ENCODE data around the gene KCTD10.

The KCTD10 gene

GRCh38 chr12:109460538-109460937 lies 16.6 kb downstream of the KCTD10 start:
- H3K36me3 ChIP-seq (replicated peaks): peaks cover 34% of the 10 kb centered on the region
- H3K4me1 ChIP-seq: peaks cover 17% of the 10 kb centered on the region
- H3K9me3 ChIP-seq: no peaks in the 10 kb centered on the region
- DNase-seq (ENCODE audit: low spot score in 2 of 2): no peak
- no peak overlapping the region for H3K4me3 ChIP-seq
- in situ Hi-C loops (cut with MboI; ENCODE audit: low sequenced_read_pairs): no loop called here
- no peaks in the 10 kb centered on the region for H3K27me3 ChIP-seq (ENCODE audit: low read depth)

GRCh38 chr12:109459247-109459646 lies 17.9 kb downstream of the KCTD10 start:
- in situ Hi-C loops (cut with MboI; ENCODE audit: low sequenced_read_pairs): no loop called here
- Histone ChIP-seq H3K36me3 (replicated peaks) (peaks cover 43% of the 10 kb centered on the region), H3K4me1 (peaks cover 17% of the 10 kb centered on the region), H3K9me3 (no peaks in the 10 kb centered on the region), H3K4me3 (no peak overlapping the region), H3K27me3 (ENCODE audit: low read depth) (no peaks in the 10 kb centered on the region)
- no peak for DNase-seq (ENCODE audit: low spot score in 2 of 2)

- H3K4me3 ChIP-seq: no peak overlapping the region
- H3K36me3 ChIP-seq (replicated peaks): peaks cover 46% of the 10 kb centered on the region
- peak; percentile 13 to 74 for DNase-seq (ENCODE audit: low spot score in 2 of 2)
- peaks cover 17% of the 10 kb centered on the region for H3K4me1 ChIP-seq
- H3K9me3 ChIP-seq: no peaks in the 10 kb centered on the region
- in situ Hi-C loops (cut with MboI; ENCODE audit: low sequenced_read_pairs): no loop called here
- H3K27me3 ChIP-seq (ENCODE audit: low read depth): no peaks in the 10 kb centered on the region
Measured at GRCh38 chr12:109458771-109459208, 18.3 kb downstream of the KCTD10 start.

GRCh38 chr12:109458086-109458485 lies 19.0 kb downstream of the KCTD10 start:
- in situ Hi-C loops (cut with MboI; ENCODE audit: low sequenced_read_pairs): no loop called here
- Histone ChIP-seq H3K27me3 (ENCODE audit: low read depth) (no peaks in the 10 kb centered on the region), H3K4me3 (no peak overlapping the region), H3K36me3 (replicated peaks) (peaks cover 53% of the 10 kb centered on the region), H3K9me3 (no peaks in the 10 kb centered on the region), H3K4me1 (peaks cover 17% of the 10 kb centered on the region)
- no peak for DNase-seq (ENCODE audit: low spot score in 2 of 2)

- peaks cover 58% of the 10 kb centered on the region for H3K36me3 ChIP-seq (replicated peaks)
Measured at GRCh38 chr12:109455706-109456105, 21.4 kb downstream of the KCTD10 start.

GRCh38 chr12:109452489-109452888 lies 24.6 kb downstream of the KCTD10 start:
- no peak for DNase-seq (ENCODE audit: low spot score in 2 of 2)
- Histone ChIP-seq H3K36me3 (replicated peaks) (peaks cover 54% of the 10 kb centered on the region), H3K9me3 (no peaks in the 10 kb centered on the region), H3K4me3 (no peak overlapping the region), H3K4me1 (no peaks in the 10 kb centered on the region), H3K27me3 (ENCODE audit: low read depth) (no peaks in the 10 kb centered on the region)
- in situ Hi-C loops (cut with MboI; ENCODE audit: low sequenced_read_pairs): no loop called here

More at GRCh38 chr12:109455706-109456105, 21.4 kb downstream of the KCTD10 start:
- no peak overlapping the region for H3K4me3 ChIP-seq
- in situ Hi-C loops (cut with MboI; ENCODE audit: low sequenced_read_pairs): no loop called here
- DNase-seq (ENCODE audit: low spot score in 2 of 2): no peak
- peaks cover 9% of the 10 kb centered on the region for H3K4me1 ChIP-seq
- H3K9me3 ChIP-seq: no peaks in the 10 kb centered on the region
- no peaks in the 10 kb centered on the region for H3K27me3 ChIP-seq (ENCODE audit: low read depth)

- H3K36me3 ChIP-seq (replicated peaks): peaks cover 47% of the 10 kb centered on the region
- in situ Hi-C loops (cut with MboI; ENCODE audit: low sequenced_read_pairs): no loop called here
Measured at GRCh38 chr12:109451400-109451799, 25.7 kb downstream of the KCTD10 start.

GRCh38 chr12:109450980-109451379 lies 26.1 kb downstream of the KCTD10 start:
- Histone ChIP-seq H3K4me1 (no peaks in the 10 kb centered on the region), H3K4me3 (no peak overlapping the region), H3K36me3 (replicated peaks) (peaks cover 43% of the 10 kb centered on the region), H3K27me3 (ENCODE audit: low read depth) (no peaks in the 10 kb centered on the region), H3K9me3 (no peaks in the 10 kb centered on the region)
- in situ Hi-C loops (cut with MboI; ENCODE audit: low sequenced_read_pairs): no loop called here
- DNase-seq (ENCODE audit: low spot score in 2 of 2): no peak

More at GRCh38 chr12:109451400-109451799, 25.7 kb downstream of the KCTD10 start:
- Histone ChIP-seq H3K4me3 (no peak overlapping the region), H3K4me1 (no peaks in the 10 kb centered on the region), H3K27me3 (ENCODE audit: low read depth) (no peaks in the 10 kb centered on the region), H3K9me3 (no peaks in the 10 kb centered on the region)
- no peak for DNase-seq (ENCODE audit: low spot score in 2 of 2)

GRCh38 chr12:109449845-109450532 lies 27.1 kb downstream of the KCTD10 start:
- no peak overlapping the region for H3K4me3 ChIP-seq
- H3K27me3 ChIP-seq (ENCODE audit: low read depth): no peaks in the 10 kb centered on the region
- H3K36me3 ChIP-seq (replicated peaks): peaks cover 34% of the 10 kb centered on the region
- in situ Hi-C loops (cut with MboI; ENCODE audit: low sequenced_read_pairs): no loop called here
- H3K4me1 ChIP-seq: no peaks in the 10 kb centered on the region
- no peaks in the 10 kb centered on the region for H3K9me3 ChIP-seq
- no peak for DNase-seq (ENCODE audit: low spot score in 2 of 2)

- in situ Hi-C loops (cut with MboI; ENCODE audit: low sequenced_read_pairs): no loop called here
- DNase-seq (ENCODE audit: low spot score in 2 of 2): no peak
- peaks cover 23% of the 10 kb centered on the region for H3K36me3 ChIP-seq (replicated peaks)
- no peak overlapping the region for H3K4me3 ChIP-seq
- H3K4me1 ChIP-seq: no peaks in the 10 kb centered on the region
- H3K9me3 ChIP-seq: no peaks in the 10 kb centered on the region
- no peaks in the 10 kb centered on the region for H3K27me3 ChIP-seq (ENCODE audit: low read depth)
Measured at GRCh38 chr12:109448707-109449390, 28.3 kb downstream of the KCTD10 start.

- H3K4me3 ChIP-seq: no peak overlapping the region
- in situ Hi-C loops (cut with MboI; ENCODE audit: low sequenced_read_pairs): no loop called here
- no peaks in the 10 kb centered on the region for H3K9me3 ChIP-seq
- no peaks in the 10 kb centered on the region for H3K27me3 ChIP-seq (ENCODE audit: low read depth)
- DNase-seq (ENCODE audit: low spot score in 2 of 2): no peak
- peaks cover 17% of the 10 kb centered on the region for H3K36me3 ChIP-seq (replicated peaks)
- H3K4me1 ChIP-seq: no peaks in the 10 kb centered on the region
Measured at GRCh38 chr12:109448272-109448671, 28.8 kb downstream of the KCTD10 start.

GRCh38 chr12:109447482-109447881 lies 29.6 kb downstream of the KCTD10 start:
- in situ Hi-C loops (cut with MboI; ENCODE audit: low sequenced_read_pairs): no loop called here
- DNase-seq (ENCODE audit: low spot score in 2 of 2): no peak
- H3K36me3 ChIP-seq (replicated peaks): peaks cover 13% of the 10 kb centered on the region

GRCh38 chr12:109446869-109447268 lies 30.2 kb downstream of the KCTD10 start:
- Histone ChIP-seq H3K27me3 (ENCODE audit: low read depth) (no peaks in the 10 kb centered on the region), H3K36me3 (replicated peaks) (peaks cover 12% of the 10 kb centered on the region), H3K4me1 (no peaks in the 10 kb centered on the region), H3K4me3 (no peak overlapping the region), H3K9me3 (no peaks in the 10 kb centered on the region)
- in situ Hi-C loops (cut with MboI; ENCODE audit: low sequenced_read_pairs): no loop called here
- DNase-seq (ENCODE audit: low spot score in 2 of 2): no peak

More at GRCh38 chr12:109447482-109447881, 29.6 kb downstream of the KCTD10 start:
- H3K4me1 ChIP-seq: no peaks in the 10 kb centered on the region
- H3K27me3 ChIP-seq (ENCODE audit: low read depth): no peaks in the 10 kb centered on the region
- H3K4me3 ChIP-seq: no peak overlapping the region
- no peaks in the 10 kb centered on the region for H3K9me3 ChIP-seq

GRCh38 chr12:109445191-109445609 lies 31.9 kb downstream of the KCTD10 start:
- in situ Hi-C loops (cut with MboI; ENCODE audit: low sequenced_read_pairs): no loop called here
- Histone ChIP-seq H3K4me3 (no peak overlapping the region), H3K4me1 (no peaks in the 10 kb centered on the region), H3K9me3 (no peaks in the 10 kb centered on the region), H3K27me3 (ENCODE audit: low read depth) (no peaks in the 10 kb centered on the region), H3K36me3 (replicated peaks) (peaks cover 10% of the 10 kb centered on the region)
- DNase-seq (ENCODE audit: low spot score in 2 of 2): no peak

All from HAP-1 (cell line).